ENCODE results near the gene BEND5. TPM values are rescaled to one million over a fixed set of nuclear protein-coding genes. Genes with fewer than 3 reads are reported as not detected.

The BEND5 gene
- total and polyA plus RNA-seq, 2 of the 4 experiments (the other 2 are of a cell fraction) = 1.1 to 1.3 TPM

DNA sequence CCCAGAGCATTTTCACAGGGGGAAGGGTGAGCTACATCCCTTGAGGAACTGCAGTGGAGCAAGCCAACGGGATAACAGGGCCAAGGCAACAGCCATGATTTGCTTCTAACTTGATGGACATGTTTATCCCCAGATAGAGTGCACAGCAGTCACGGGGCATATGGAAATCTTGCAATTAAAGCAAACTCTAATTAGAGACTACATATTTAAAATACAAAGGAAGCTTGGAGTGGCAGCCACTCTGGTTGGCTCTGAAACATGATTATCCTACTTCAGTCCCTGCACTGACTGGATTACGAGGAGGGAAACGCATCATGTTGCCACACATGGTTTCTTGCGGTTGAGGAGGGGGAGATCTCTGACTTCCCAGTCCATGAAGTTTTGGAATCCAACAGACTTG is 60.8 kb downstream of the BEND5 start:
- Histone ChIP-seq H3K4me3 (ENCODE audit: insufficient read depth, low read depth, low read length) (no peak overlapping the region), H3K56ac (ENCODE audit: extremely low read depth, insufficient read depth, low read length) (no peak overlapping the region), H3K27ac (ENCODE audit: insufficient read depth, low read length) (no peak overlapping the region), H3K9ac (ENCODE audit: low read depth, low read length) (no peak overlapping the region), H2AK5ac (ENCODE audit: low read depth, low read length) (no peak overlapping the region), H3K9me1 (ENCODE audit: insufficient read depth, low read length) (no peaks in the 10 kb centered on the region), H4K91ac (ENCODE audit: insufficient read depth, low read depth, low read length) (no peak overlapping the region), H3K4ac (ENCODE audit: low read depth, low read length) (no peak overlapping the region), H3K9me3 (ENCODE audit: control insufficient read depth, insufficient read depth, low read length) (no peaks in the 10 kb centered on the region), H3K23ac (ENCODE audit: low read depth, low read length) (no peak overlapping the region), H3K27me3 (ENCODE audit: control insufficient read depth, insufficient read depth, low read length) (no peaks in the 10 kb centered on the region), H3K4me1 (ENCODE audit: control insufficient read depth, insufficient read depth, low read length) (no peaks in the 10 kb centered on the region), H2BK20ac (ENCODE audit: low read depth, low read length) (no peak overlapping the region), H3K79me1 (ENCODE audit: low read depth in 1 of 2, low read length in 2 of 2) (no peaks in the 10 kb centered on the region), H2AFZ (replicated peaks; ENCODE audit: low read length, poor library complexity) (no peak overlapping the region), H4K5ac (ENCODE audit: low read depth, low read length) (no peak overlapping the region), H2BK15ac (ENCODE audit: low read depth, low read length) (no peak overlapping the region), H3K4me2 (ENCODE audit: low read depth, low read length) (no peak overlapping the region), H3K14ac (replicated peaks; ENCODE audit: low read depth, low read length) (no peak overlapping the region), H4K8ac (ENCODE audit: low read depth in 2 of 2, low read length in 2 of 2) (no peak overlapping the region), H2BK120ac (ENCODE audit: low read depth, low read length) (no peak overlapping the region), H3K36me3 (ENCODE audit: control insufficient read depth, insufficient read depth, low read length) (no peaks in the 10 kb centered on the region), H3K18ac (ENCODE audit: low read depth, low read length) (no peak overlapping the region), H2BK5ac (ENCODE audit: low read depth, low read length, poor library complexity, severe bottlenecking) (no peak overlapping the region), H2AK9ac (replicated peaks; ENCODE audit: low read depth, low read length, poor library complexity) (no peak overlapping the region), H4K20me1 (ENCODE audit: insufficient read depth, low read length) (no peaks in the 10 kb centered on the region)
- DNase-seq = no peak
- intact Hi-C loops (cut with micrococcal nuclease) (no loop called here), dilution Hi-C loops (cut with HindIII; ENCODE audit: low sequenced_read_pairs, unreplicated experiment) (no loop called here), in situ Hi-C loops (cut with MboI; ENCODE audit: low sequenced_read_pairs) (no loop called here)
- 60% methylated on average over 1 of the region's 5 CpGs; no CpG with 5 or more reads in 1 of the 2 experiments for WGBS, 2 experiments (ENCODE audit: extremely low coverage in 2 of 2, insufficient read length in 1 of 2)
- BruUV-seq (replicated peaks) = no TSS peak
- no peak for ATAC-seq (ENCODE audit: low read depth)
- CTCF ChIA-PET = no interaction called here
- no peak for TF ChIP-seq NFE2L2 (IDR thresholded peaks at IDR 0.05; ENCODE audit: low read depth, low read length)
- no peak for TF ChIP-seq RFX5 (IDR thresholded peaks at IDR 0.05; ENCODE audit: low read depth, low read length)
- TF ChIP-seq CEBPB (IDR thresholded peaks at IDR 0.05; ENCODE audit: low read depth, low read length) = no peak
- TF ChIP-seq, protein P1, sequence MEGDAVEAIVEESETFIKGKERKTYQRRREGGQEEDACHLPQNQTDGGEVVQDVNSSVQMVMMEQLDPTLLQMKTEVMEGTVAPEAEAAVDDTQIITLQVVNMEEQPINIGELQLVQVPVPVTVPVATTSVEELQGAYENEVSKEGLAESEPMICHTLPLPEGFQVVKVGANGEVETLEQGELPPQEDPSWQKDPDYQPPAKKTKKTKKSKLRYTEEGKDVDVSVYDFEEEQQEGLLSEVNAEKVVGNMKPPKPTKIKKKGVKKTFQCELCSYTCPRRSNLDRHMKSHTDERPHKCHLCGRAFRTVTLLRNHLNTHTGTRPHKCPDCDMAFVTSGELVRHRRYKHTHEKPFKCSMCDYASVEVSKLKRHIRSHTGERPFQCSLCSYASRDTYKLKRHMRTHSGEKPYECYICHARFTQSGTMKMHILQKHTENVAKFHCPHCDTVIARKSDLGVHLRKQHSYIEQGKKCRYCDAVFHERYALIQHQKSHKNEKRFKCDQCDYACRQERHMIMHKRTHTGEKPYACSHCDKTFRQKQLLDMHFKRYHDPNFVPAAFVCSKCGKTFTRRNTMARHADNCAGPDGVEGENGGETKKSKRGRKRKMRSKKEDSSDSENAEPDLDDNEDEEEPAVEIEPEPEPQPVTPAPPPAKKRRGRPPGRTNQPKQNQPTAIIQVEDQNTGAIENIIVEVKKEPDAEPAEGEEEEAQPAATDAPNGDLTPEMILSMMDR (conservative IDR thresholded peaks at IDR 0.05; ENCODE audit: low read depth, low read length) = no peak
- TF ChIP-seq SMC3 (IDR thresholded peaks at IDR 0.05; ENCODE audit: low read depth, low read length) = no peak
- TF ChIP-seq, protein P2, sequence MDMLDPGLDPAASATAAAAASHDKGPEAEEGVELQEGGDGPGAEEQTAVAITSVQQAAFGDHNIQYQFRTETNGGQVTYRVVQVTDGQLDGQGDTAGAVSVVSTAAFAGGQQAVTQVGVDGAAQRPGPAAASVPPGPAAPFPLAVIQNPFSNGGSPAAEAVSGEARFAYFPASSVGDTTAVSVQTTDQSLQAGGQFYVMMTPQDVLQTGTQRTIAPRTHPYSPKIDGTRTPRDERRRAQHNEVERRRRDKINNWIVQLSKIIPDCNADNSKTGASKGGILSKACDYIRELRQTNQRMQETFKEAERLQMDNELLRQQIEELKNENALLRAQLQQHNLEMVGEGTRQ (IDR thresholded peaks at IDR 0.05; ENCODE audit: low read depth, low read length) = no peak
- no peak for TF ChIP-seq CHD1 (IDR thresholded peaks at IDR 0.05; ENCODE audit: low read depth, low read length)
- POLR2A ChIA-PET (ENCODE audit: unreplicated experiment) = no interaction called here
